Liver (tissue), 5 donors: ENCODE data around the gene FXYD7. TPM values are rescaled to one million over a fixed set of nuclear protein-coding genes. Genes with fewer than 3 reads are reported as not detected.

Source experiments
- polyA plus RNA-seq, 2 donors: library from polyadenylated mRNA; stranded (reverse) in 1 of 2; unstranded in 1 of 2; fragments of 200-250 nt in 1 of 2; fragments of >200 nt in 1 of 2; fragmentation: Nextera tagmentation in 1 of 2; extraction: Ambion mirVana in 1 of 2; gene quantifications; one replicate each; pipeline versions ENCODE4 v1.2.1 to v1.2.3, GENCODE V29; 2013 to 2015
- small RNA-seq: library from RNA; depleted of rRNA; stranded (forward); fragments of <200 nt; gene quantifications from one replicate; pipeline ENCODE3, GENCODE V24; 2014
- total RNA-seq, 2 donors: library from RNA; depleted of rRNA; stranded (reverse); fragments of >200 nt; gene quantifications; one replicate each; pipeline ENCODE4 v1.2.3, GENCODE V29; 2014
- donor health status: healthy.
- donor health status: healthy.
- donor health status: healthy.

The FXYD7 gene
- total and polyA plus RNA-seq, 4 donors: 0.08 to 0.09 TPM; not detected in 2

Small RNA genes lying within 50 kb of the gene (small RNA-seq; reads per million reads assigned to genes)
- gene AC020907.2: not detected

Other genes starting within 250 kb of the FXYD7 start
- 1 to 10 TPM; 1.8 TPM for gene ZNF30, start 216.4 kb upstream of the FXYD7 start, total RNA-seq
- 1 to 10 TPM; 1.3 to 1.6 TPM for gene ZNF30, start 216.4 kb upstream of the FXYD7 start, polyA plus RNA-seq
- 1 to 10 TPM; 4.8 to 4.9 TPM for gene ZNF792, start 179.0 kb upstream of the FXYD7 start, total RNA-seq
- 1 to 10 TPM in 1 of 2 donors, under 1 TPM in 1; 0.65 to 1.4 TPM for gene ZNF792, start 179.0 kb upstream of the FXYD7 start, polyA plus RNA-seq
- gene GRAMD1A, start 142.9 kb upstream of the FXYD7 start, total RNA-seq: 10 to 100 TPM; 12.5 to 14.1 TPM
- 1 to 10 TPM; 8.6 to 9.9 TPM for gene GRAMD1A, start 142.9 kb upstream of the FXYD7 start, polyA plus RNA-seq
- gene SCN1B, start 112.8 kb upstream of the FXYD7 start, total RNA-seq: 1 to 10 TPM; 2.0 to 4.9 TPM
- 1 to 10 TPM; 1.6 to 5.8 TPM for gene SCN1B, start 112.8 kb upstream of the FXYD7 start, polyA plus RNA-seq
- gene HPN, start 101.5 kb upstream of the FXYD7 start, total RNA-seq: 100 to 1,000 TPM; 130 to 239 TPM
- 100 to 1,000 TPM; 430 to 535 TPM for gene HPN, start 101.5 kb upstream of the FXYD7 start, polyA plus RNA-seq
- not detected for gene FXYD3, start 27.4 kb upstream of the FXYD7 start, total RNA-seq
- gene FXYD3, start 27.4 kb upstream of the FXYD7 start, polyA plus RNA-seq: under 1 TPM; 0.32 to 0.45 TPM
- gene LGI4, start 8.2 kb upstream of the FXYD7 start, total RNA-seq: 1 to 10 TPM; 1.1 to 1.2 TPM
- gene LGI4, start 8.2 kb upstream of the FXYD7 start, polyA plus RNA-seq: 1 to 10 TPM in 1 of 2 donors, under 1 TPM in 1; 0.18 to 1.5 TPM
- 10 to 100 TPM; 18.7 to 20.3 TPM for gene FXYD1, start 4.4 kb upstream of the FXYD7 start, total RNA-seq
- gene FXYD1, start 4.4 kb upstream of the FXYD7 start, polyA plus RNA-seq: 100 to 1,000 TPM; 123 to 146 TPM
- gene FXYD5, start 11.5 kb downstream of the FXYD7 start, total RNA-seq: 1 to 10 TPM; 2.2 to 2.8 TPM
- gene FXYD5, start 11.5 kb downstream of the FXYD7 start, polyA plus RNA-seq: 10 to 100 TPM; 11.8 to 22.0 TPM
- gene FAM187B, start 85.5 kb downstream of the FXYD7 start, total RNA-seq: under 1 TPM in 1 of 2 donors, not detected in 1; 0.17 TPM
- gene FAM187B, start 85.5 kb downstream of the FXYD7 start, polyA plus RNA-seq: not detected
- 10 to 100 TPM; 33.7 to 48.6 TPM for gene LSR, start 105.7 kb downstream of the FXYD7 start, total RNA-seq
- 100 to 1,000 TPM in 1 of 2 donors, 10 to 100 TPM in 1; 47.3 to 150 TPM for gene LSR, start 105.7 kb downstream of the FXYD7 start, polyA plus RNA-seq
- 10 to 100 TPM; 31.6 to 80.2 TPM for gene USF2, start 125.7 kb downstream of the FXYD7 start, total RNA-seq
- gene USF2, start 125.7 kb downstream of the FXYD7 start, polyA plus RNA-seq: 10 to 100 TPM; 22.8 to 85.9 TPM
- gene HAMP, start 139.3 kb downstream of the FXYD7 start, total RNA-seq: 100 to 1,000 TPM in 1 of 2 donors, 10 to 100 TPM in 1; 18.8 to 204 TPM
- gene HAMP, start 139.3 kb downstream of the FXYD7 start, polyA plus RNA-seq: 1,000 to 10,000 TPM in 1 of 2 donors, 100 to 1,000 TPM in 1; 509 to 1,000 TPM
- gene MAG, start 148.9 kb downstream of the FXYD7 start, total RNA-seq: 1 to 10 TPM in 1 of 2 donors, under 1 TPM in 1; 0.33 to 3.9 TPM
- under 1 TPM in 1 of 2 donors, not detected in 1; 0.29 TPM for gene MAG, start 148.9 kb downstream of the FXYD7 start, polyA plus RNA-seq
- 1 to 10 TPM; 2.0 to 4.1 TPM for gene CD22, start 185.9 kb downstream of the FXYD7 start, total RNA-seq
- gene CD22, start 185.9 kb downstream of the FXYD7 start, polyA plus RNA-seq: under 1 TPM; 0.15 to 0.65 TPM
- gene FFAR1, start 204.6 kb downstream of the FXYD7 start, total RNA-seq: not detected
- not detected for gene FFAR1, start 204.6 kb downstream of the FXYD7 start, polyA plus RNA-seq
- gene FFAR3, start 215.2 kb downstream of the FXYD7 start, total RNA-seq: under 1 TPM in 1 of 2 donors, not detected in 1; 0.33 TPM
- not detected for gene FFAR3, start 215.2 kb downstream of the FXYD7 start, polyA plus RNA-seq
- not detected for gene GPR42, start 227.8 kb downstream of the FXYD7 start, total RNA-seq
- not detected for gene GPR42, start 227.8 kb downstream of the FXYD7 start, polyA plus RNA-seq